Neural cell (in vitro differentiated cells): ENCODE measurements around the gene HOXA1.

Source experiments
- EP300 ChIP-seq: fragments of 450-650 bp; conservative IDR thresholded peaks from 2 replicates; pipeline ENCODE4 v1.6.1; 2014; ENCODE audit warnings: antibody characterized with exemption, mild to moderate bottlenecking, moderate library complexity; ENCODE audit not compliant: poor library complexity, severe bottlenecking
- EZH2 ChIP-seq: fragments of 200-600, 300-800 bp; shearing (Covaris generic), sonication (generic); IDR thresholded peaks from 2 replicates; pipeline ENCODE4 v1.6.1; 2014; ENCODE audit warnings: antibody characterized with exemption, low read length, borderline replicate concordance, mild to moderate bottlenecking; ENCODE audit not compliant: insufficient read depth, poor library complexity, severe bottlenecking
- MXI1 ChIP-seq: fragments of 450-650 bp; conservative IDR thresholded peaks from 2 replicates; pipeline ENCODE4 v1.6.1; 2014; ENCODE audit warnings: antibody characterized with exemption, mild to moderate bottlenecking; ENCODE audit not compliant: poor library complexity, severe bottlenecking
- POLR2AphosphoS5 ChIP-seq: IDR thresholded peaks from 2 replicates; pipeline ENCODE4 v1.6.1; 2012
- SMC3 ChIP-seq: fragments of 450-650 bp; conservative IDR thresholded peaks from 2 replicates; pipeline ENCODE4 v1.6.1; 2014; ENCODE audit warnings: antibody characterized with exemption, mild to moderate bottlenecking, moderate library complexity; ENCODE audit not compliant: poor library complexity
- TAF1 ChIP-seq: IDR thresholded peaks from 2 replicates; pipeline ENCODE4 v1.6.1; 2012; ENCODE audit warnings: low read depth
- TF ChIP-seq, protein P1 (sequence below): fragments of 450-650 bp; IDR thresholded peaks from 2 replicates; pipeline ENCODE4 v1.5.1; 2014; ENCODE audit warnings: antibody characterized with exemption, mild to moderate bottlenecking, moderate library complexity; ENCODE audit not compliant: poor library complexity, severe bottlenecking

DNA sequence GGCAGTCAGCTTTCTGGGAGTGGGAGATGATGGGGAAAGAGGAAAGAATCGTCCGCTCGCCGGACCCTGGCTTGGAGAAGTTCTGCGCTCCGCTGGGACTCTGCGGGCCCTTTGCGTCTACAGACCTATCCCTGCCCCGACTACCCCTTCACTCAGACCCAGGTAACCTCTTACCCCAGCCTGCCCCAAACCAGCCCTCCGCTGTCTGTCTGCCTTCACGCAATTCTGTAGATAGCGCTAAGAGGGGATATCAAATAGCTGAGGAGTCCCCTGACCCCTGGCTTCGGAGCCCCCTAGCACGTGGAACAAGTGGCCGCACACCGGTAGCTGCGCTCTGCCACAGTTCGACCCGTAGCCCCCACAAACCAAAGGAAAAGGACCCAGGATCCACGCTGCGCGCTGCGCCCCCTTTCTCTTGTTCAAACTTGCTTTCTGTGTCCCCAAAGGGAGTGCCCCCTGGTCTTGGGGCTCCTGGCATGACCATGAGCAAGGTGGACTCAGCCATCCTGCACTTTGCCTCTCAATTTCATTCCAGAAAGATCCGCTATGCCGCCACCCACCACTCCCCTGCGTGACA lies 27.8 kb upstream of the HOXA1 start:
- no peak for TF ChIP-seq SMC3
- no peak for TF ChIP-seq TAF1
- no peak for TF ChIP-seq EP300
- TF ChIP-seq, protein P1, sequence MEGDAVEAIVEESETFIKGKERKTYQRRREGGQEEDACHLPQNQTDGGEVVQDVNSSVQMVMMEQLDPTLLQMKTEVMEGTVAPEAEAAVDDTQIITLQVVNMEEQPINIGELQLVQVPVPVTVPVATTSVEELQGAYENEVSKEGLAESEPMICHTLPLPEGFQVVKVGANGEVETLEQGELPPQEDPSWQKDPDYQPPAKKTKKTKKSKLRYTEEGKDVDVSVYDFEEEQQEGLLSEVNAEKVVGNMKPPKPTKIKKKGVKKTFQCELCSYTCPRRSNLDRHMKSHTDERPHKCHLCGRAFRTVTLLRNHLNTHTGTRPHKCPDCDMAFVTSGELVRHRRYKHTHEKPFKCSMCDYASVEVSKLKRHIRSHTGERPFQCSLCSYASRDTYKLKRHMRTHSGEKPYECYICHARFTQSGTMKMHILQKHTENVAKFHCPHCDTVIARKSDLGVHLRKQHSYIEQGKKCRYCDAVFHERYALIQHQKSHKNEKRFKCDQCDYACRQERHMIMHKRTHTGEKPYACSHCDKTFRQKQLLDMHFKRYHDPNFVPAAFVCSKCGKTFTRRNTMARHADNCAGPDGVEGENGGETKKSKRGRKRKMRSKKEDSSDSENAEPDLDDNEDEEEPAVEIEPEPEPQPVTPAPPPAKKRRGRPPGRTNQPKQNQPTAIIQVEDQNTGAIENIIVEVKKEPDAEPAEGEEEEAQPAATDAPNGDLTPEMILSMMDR = no peak
- TF ChIP-seq MXI1 = no peak
- TF ChIP-seq EZH2 = no peak
- no peak for TF ChIP-seq POLR2AphosphoS5
